NCI-H1105 (cell line): ENCODE data around the gene B3GLCT.

ENCODE experiments used
- DNase-seq: peaks from one replicate; lab custom pipeline; 2025; lab: John Stamatoyannopoulos, UW

B3GLCT gene

DNA sequence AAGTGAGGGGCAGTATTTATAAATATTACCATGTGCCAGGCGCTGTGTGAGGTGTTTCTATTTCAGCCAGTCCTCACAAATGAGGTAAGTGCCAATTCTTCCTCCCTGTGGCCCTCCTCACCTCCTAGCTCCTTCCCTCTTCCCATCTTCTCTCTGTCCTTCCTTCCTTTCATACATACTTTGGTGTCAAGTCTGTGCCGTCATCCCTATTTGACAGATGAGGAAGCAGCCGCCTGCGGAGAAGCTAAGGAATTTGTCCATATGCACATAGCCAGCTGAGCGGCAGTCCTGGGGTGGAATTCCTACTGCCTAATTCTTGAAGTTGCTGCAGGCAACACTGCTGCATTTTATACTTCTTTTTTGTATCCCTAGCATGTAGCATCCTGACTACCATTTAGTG, 150.8 kb downstream of the B3GLCT start:
- DNase-seq: no peak

DNA sequence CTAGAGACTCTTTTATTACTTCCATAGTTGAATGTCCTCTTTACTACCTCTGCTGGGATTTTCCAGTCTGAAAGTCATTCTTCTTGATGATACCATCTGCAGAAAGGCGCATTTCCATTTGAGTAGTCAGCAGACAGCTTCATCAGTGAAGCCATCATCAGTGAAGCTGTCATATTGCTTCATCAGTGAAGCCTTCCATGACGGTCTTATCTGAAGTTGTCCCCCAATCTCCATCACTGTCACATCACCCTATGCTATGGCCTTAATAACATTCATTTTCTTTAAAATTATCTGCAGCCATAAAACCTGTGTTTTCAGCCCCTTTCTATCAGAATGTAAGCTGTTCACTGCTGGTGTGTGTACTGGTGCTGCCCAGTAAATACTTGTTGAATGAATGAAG, 151.6 kb downstream of the B3GLCT start:
- DNase-seq: no peak

DNA sequence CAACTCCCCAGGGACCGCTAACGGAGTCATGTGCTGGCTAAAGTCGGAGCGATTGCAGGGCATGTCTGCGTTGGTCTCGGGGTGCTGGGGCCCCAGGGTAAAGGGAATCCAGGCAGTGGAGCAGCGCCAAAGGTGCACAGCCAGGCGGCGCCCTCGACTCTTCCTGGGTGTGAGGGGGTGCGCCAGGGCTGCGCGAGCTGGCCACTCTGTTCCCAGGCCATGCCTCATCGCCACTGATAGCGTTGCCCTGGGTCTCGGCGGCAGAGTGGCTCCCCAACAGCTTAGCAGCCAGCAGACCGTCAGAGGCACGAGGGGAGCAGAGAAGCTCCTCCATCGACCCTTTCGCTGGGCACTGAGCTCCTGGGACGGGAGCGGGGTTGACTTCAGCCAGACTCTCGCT, 152.7 kb downstream of the B3GLCT start:
- DNase-seq: no peak

- no peak for DNase-seq
These were observed 155.2 kb downstream of the B3GLCT start for GRCh38 chr13:31355001-31355400.

DNA sequence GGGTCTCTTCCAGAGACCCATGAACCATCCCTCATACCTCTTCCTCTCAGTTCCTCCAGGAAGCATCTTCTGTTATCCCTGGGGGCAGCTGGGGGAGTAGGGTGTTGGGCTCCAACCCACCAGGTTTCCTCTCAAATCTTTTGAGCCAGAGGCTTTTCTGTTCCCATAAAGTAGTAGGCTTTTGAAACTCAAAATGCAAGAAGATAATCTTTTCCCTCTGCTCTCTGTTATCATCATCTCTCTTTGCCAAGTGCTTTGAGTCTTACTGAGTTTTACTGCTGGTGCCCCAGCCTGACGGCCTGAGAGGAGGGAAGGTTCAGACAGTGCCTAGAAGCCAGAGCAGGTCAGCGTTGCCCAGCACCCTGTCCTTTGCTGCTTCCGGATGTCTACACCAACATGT, 157.2 kb downstream of the B3GLCT start:
- no peak for DNase-seq

- no peak for DNase-seq
These were observed 157.8 kb downstream of the B3GLCT start for GRCh38 chr13:31357581-31357980.

DNA sequence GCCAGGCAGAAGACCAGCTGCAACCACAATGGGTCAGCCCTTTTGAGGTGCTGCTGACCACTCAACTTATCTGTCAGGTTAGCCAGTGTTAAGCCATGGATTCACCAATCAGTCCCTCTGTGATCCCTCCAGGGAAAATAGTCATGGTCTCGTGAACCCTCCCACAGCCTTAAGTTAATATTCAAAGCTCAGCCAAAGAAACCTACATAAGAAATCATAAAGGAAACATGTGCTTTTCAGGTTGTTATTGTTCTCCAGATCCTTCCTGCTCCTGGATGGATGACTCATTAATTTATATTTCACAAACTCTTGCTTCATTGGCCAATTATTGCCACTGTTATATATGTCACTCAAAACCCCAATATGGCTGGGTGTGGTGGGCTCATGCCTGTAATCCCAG, 161.9 kb downstream of the B3GLCT start:
- DNase-seq: no peak

DNA sequence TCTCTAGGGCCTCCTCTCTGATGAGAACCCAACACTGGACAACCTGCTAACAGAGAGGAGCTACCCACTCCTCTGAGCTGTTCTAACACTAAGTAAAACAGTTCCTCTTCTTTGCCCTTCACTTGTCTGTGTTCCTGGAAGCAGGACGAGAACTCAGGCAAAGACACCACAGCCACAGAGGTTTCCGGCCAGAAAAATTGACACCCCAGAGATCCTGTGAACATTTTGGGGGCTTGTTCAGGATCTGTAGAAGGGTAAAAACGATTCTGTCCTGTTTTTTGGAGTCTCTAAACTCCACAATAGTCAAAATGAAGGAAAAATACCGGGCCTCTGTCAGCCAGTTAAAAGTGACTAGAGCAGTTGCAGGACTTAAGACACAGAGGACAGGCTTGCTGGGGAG, 165.9 kb downstream of the B3GLCT start:
- no peak for DNase-seq

- DNase-seq: no peak
These were observed 167.6 kb downstream of the B3GLCT start for GRCh38 chr13:31367410-31367809.

DNA sequence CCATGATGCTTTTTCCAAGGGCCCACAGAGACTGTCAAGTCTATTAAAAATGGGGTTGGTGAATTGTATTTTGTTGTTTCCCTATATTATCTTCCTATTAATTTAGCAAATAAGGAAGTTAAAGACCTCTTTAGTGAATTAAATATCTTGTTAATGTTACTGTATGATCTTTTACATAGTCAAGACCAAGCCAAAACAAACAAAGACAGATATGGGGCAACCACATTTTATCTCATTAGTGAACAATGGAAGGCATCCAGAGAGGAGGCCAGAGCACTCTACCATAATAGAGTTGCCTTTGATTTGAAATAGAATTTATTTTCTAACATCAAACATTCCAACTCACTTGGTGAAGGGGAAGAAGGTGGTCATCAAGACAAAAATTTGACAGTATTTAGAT, 169.4 kb downstream of the B3GLCT start:
- no peak for DNase-seq

DNA sequence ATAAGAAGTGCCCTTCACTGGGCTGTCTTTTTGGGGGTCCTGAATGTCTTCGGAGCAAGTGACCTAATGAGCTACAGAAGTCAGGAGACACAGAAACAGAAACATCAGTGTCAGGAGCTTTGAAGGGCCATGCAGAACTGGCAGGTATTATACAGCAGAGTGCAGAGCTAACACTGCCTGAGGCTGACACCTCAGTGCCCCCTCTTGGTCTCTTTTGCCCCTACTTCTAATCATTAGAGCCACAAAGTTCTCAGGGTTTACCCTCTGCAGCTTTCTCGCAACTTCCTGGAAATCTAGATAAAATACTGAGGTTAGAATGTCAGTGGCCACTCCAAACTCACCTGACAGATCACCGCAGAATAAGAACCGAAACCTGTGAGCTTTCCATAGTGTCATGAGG, 172.7 kb downstream of the B3GLCT start:
- no peak for DNase-seq

GRCh38 chr13:31374682-31375081, 174.9 kb downstream of the B3GLCT start:
- DNase-seq: no peak

GRCh38 chr13:31377946-31378345, 178.2 kb downstream of the B3GLCT start:
- no peak for DNase-seq

- DNase-seq: no peak
These were observed 180.9 kb downstream of the B3GLCT start for GRCh38 chr13:31380715-31381114.
